Stimulated activated memory B cell treated with anti-CD40 and anti-IgM and Interleukin-4, amounts not matched to agents 10 μg/mL and 1 μg/mL and 100 μg/mL, for 72 hours (primary cell): Measurements from ENCODE around the gene SPATA31C1.
"Not testable (repeated sequence)": the region's sequence is repeated elsewhere in the genome, so short reads cannot be mapped to it uniquely, and the experiment has no call there.

Experiments used
- ATAC-seq: fragments of 150-1000 bp; cut with Tn5 transposase; 2 replicates; pipeline ENCODE4 v1.10.0; 2021
- H3K27ac Mint-ChIP-seq: one replicate; pipeline ENCODE4 v1.8.0; 2022; ENCODE audit warnings: mild to moderate bottlenecking, mixed read lengths
- H3K27me3 Mint-ChIP-seq: one replicate; pipeline ENCODE4 v1.8.0; 2022; ENCODE audit warnings: mixed read lengths
- H3K36me3 Mint-ChIP-seq: one replicate; pipeline ENCODE4 v1.8.0; 2022; ENCODE audit warnings: mixed read lengths
- H3K4me1 Mint-ChIP-seq: one replicate; pipeline ENCODE4 v1.8.0; 2022; ENCODE audit warnings: mixed read lengths
- H3K4me3 Mint-ChIP-seq: one replicate; pipeline ENCODE4 v1.8.0; 2022; ENCODE audit warnings: mild to moderate bottlenecking, moderate library complexity, mixed read lengths
- H3K9me3 Mint-ChIP-seq: one replicate; pipeline ENCODE4 v1.8.0; 2022; ENCODE audit warnings: mixed read lengths

Gene SPATA31C1

DNA sequence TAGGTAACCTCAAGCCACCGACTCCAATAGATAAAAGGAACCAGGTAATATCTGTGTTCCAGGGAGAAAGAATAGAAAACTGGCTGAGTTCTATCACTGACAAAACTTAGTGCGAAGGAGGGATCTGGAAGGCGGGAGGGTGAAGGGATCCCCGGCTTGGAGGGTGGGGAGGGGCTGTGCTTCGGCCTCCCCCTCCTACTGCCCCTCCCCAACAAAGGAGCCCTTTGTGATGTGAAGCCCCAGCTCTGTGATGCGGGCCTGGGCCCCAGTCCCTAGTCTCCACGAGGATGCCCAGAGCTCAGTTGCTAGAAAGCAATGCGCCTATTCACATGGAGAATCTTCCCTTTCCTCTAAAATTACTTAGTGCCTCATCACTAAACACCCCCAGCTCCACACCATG is at the start of gene SPATA31C1:
TSS of gene SPATA31C1 (plus strand) at position 301 of the 400 bp plus-strand sequence.
- ATAC-seq, H3K4me1 Mint-ChIP-seq, H3K9me3 Mint-ChIP-seq, H3K4me3 Mint-ChIP-seq, H3K27ac Mint-ChIP-seq, H3K27me3 Mint-ChIP-seq, H3K36me3 Mint-ChIP-seq: not testable (repeated sequence)

- H3K4me3 Mint-ChIP-seq = no peak overlapping the region
- no peak overlapping the region for H3K27ac Mint-ChIP-seq
Observed at GRCh38 chr9:87868175-87868574, 49.6 kb upstream of the SPATA31C1 start.

GRCh38 chr9:87868635-87869034 is 49.1 kb upstream of the SPATA31C1 start:
- no peak overlapping the region for H3K4me3 Mint-ChIP-seq
- H3K36me3 Mint-ChIP-seq = no peaks in the 10 kb centered on the region
- H3K9me3 Mint-ChIP-seq = peaks cover 8% of the 10 kb centered on the region
- ATAC-seq = no peak
- H3K27ac Mint-ChIP-seq = no peak overlapping the region
- no peaks in the 10 kb centered on the region for H3K4me1 Mint-ChIP-seq
- peaks cover 10% of the 10 kb centered on the region for H3K27me3 Mint-ChIP-seq

More at GRCh38 chr9:87868175-87868574, 49.6 kb upstream of the SPATA31C1 start:
- Mint-ChIP-seq H3K4me1 (no peaks in the 10 kb centered on the region), H3K36me3 (no peaks in the 10 kb centered on the region), H3K27me3 (peaks cover 8% of the 10 kb centered on the region), H3K9me3 (peaks cover 8% of the 10 kb centered on the region)
- ATAC-seq = no peak

DNA sequence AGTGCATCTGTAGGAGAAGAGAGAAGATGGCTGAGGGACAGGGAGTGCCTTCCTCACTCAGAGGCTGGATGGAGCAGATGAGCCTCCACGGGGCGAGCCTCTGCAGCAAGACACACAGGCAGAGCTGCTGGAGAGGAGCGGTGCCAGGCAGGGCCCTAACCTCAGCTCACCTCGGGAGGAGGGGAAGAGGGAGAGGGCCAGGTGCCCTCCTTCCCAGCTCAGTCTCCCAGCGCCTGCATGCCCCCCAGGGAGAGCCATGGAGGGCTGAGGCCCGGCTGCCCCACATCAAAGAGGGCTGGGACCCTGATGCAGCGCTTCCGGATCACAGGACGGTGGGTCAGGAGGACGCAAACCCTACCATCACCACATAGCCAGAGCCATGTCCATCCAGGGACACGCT is 48.7 kb upstream of the SPATA31C1 start:
- no peak for ATAC-seq
- Mint-ChIP-seq H3K4me1 (no peaks in the 10 kb centered on the region), H3K27ac (no peak overlapping the region), H3K27me3 (peaks cover 10% of the 10 kb centered on the region), H3K36me3 (no peaks in the 10 kb centered on the region), H3K4me3 (no peak overlapping the region), H3K9me3 (peaks cover 8% of the 10 kb centered on the region)

DNA sequence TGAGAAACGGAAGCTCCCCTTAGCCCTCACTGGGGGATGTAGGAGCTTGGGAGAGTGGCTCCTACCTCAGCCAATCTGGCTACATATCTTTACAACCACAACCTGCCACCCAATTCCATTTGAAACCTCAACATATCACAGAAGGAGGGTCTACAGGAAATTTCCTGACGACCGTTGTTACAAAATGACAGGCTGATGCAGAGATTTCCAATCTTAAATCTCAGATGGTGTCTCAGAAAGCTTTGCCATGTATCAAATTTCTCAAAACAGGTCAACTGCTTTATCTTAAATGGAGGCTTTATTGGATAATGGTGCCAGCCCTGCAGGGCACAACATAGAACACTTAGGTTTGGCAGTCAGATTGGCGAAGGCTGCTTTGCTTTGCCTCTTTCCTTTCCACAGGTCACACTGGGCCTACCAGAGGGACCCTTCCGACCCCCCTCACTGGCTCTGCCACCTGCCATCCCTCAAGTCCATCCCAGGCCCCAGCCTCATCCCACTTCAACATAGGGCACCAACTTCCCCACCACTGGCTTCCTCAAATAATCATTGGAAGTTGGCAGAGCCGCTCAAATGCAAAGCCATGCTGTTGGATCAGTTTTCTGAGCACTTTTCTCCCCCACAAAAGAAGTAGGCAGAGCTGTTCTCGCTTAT is 46.2 kb upstream of the SPATA31C1 start:
- no peak overlapping the region for H3K27ac Mint-ChIP-seq
- peaks cover 8% of the 10 kb centered on the region for H3K9me3 Mint-ChIP-seq
- H3K4me1 Mint-ChIP-seq = no peaks in the 10 kb centered on the region
- H3K36me3 Mint-ChIP-seq = no peaks in the 10 kb centered on the region
- no peak overlapping the region for H3K4me3 Mint-ChIP-seq
- peaks cover 10% of the 10 kb centered on the region for H3K27me3 Mint-ChIP-seq
- ATAC-seq = no peak

GRCh38 chr9:87872079-87872624 is 45.6 kb upstream of the SPATA31C1 start:
- H3K36me3 Mint-ChIP-seq = no peaks in the 10 kb centered on the region
- no peak overlapping the region for H3K27ac Mint-ChIP-seq
- H3K27me3 Mint-ChIP-seq = peaks cover 10% of the 10 kb centered on the region
- ATAC-seq = no peak
- no peaks in the 10 kb centered on the region for H3K4me1 Mint-ChIP-seq
- peaks cover 8% of the 10 kb centered on the region for H3K9me3 Mint-ChIP-seq
- no peak overlapping the region for H3K4me3 Mint-ChIP-seq

DNA sequence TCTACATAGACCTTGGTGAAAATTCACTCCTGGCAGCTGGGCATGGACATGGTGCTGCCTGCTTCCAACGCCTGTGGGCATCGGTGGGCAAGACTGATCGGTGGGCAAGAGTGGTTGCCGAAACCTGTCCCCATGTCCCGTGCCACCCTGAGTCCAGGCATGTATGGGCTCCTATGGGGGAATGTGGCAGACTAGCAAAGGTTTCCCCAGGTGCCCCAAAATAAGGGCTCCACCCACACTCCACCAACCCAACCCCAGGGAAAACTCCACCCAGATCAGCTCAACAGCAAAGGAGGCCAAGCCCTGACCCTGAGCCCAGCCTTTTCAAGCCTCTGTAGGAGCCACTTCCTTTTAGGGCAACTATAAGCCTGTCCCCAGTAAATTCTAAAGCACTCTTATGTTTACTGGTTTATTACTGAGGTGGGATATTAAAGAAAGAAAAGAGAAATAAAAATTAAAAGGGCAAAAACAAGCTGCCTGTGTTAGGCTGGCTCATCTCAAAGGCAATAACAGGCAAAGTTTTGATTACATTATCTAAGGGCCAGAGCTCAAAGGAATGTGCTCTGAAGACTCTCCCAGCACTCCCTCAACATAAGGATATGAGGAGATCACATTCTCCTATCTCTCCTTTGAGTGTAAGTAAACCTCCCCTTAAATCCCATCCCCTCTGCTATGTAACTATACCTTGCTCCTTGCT is 44.0 kb upstream of the SPATA31C1 start:
- Mint-ChIP-seq H3K36me3 (no peaks in the 10 kb centered on the region), H3K27me3 (peaks cover 10% of the 10 kb centered on the region), H3K9me3 (peaks cover 8% of the 10 kb centered on the region), H3K27ac (no peak overlapping the region), H3K4me1 (no peaks in the 10 kb centered on the region), H3K4me3 (no peak overlapping the region)
- no peak for ATAC-seq

DNA sequence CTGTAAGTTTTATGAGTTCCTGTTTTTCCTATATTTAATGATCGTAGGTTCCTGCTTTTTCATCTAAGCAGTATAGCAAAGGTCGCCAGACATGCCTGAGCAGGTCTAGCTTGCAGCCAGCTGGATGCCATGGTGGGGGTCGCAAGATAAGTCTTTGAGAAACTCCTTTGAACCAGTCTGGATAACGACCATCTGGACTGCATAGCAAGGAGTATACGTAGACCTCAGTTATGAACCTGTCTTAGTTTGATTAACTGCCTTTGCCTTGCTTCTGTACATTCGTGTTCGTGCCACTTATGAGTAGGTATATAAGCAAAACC is 43.5 kb upstream of the SPATA31C1 start:
- H3K27me3 Mint-ChIP-seq = peaks cover 10% of the 10 kb centered on the region
- no peak overlapping the region for H3K4me3 Mint-ChIP-seq
- H3K27ac Mint-ChIP-seq = no peak overlapping the region
- no peak for ATAC-seq
- H3K36me3 Mint-ChIP-seq = no peaks in the 10 kb centered on the region
- H3K9me3 Mint-ChIP-seq = peaks cover 8% of the 10 kb centered on the region
- H3K4me1 Mint-ChIP-seq = no peaks in the 10 kb centered on the region

DNA sequence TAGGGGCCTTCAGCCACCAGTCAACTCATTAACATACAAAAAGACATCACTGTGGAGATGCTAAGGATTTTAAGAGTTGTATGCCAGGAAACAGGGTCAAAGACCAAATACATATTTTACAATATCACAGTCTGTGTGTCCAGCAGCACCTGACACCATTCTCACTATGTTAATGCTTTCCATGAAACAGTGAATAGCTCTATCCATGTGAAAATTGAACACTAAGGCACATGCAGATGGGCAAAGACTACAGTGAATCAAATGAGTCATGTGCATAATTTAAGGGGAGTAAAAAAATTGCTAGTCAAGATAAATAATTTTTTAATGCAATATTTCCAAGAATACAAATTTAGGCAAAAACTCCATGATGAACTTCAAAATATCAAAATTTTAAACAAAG is 42.7 kb upstream of the SPATA31C1 start:
- no peaks in the 10 kb centered on the region for H3K9me3 Mint-ChIP-seq
- H3K36me3 Mint-ChIP-seq = no peaks in the 10 kb centered on the region
- no peak overlapping the region for H3K4me3 Mint-ChIP-seq
- no peak overlapping the region for H3K27ac Mint-ChIP-seq
- ATAC-seq = no peak
- peaks cover 10% of the 10 kb centered on the region for H3K27me3 Mint-ChIP-seq
- no peaks in the 10 kb centered on the region for H3K4me1 Mint-ChIP-seq

DNA sequence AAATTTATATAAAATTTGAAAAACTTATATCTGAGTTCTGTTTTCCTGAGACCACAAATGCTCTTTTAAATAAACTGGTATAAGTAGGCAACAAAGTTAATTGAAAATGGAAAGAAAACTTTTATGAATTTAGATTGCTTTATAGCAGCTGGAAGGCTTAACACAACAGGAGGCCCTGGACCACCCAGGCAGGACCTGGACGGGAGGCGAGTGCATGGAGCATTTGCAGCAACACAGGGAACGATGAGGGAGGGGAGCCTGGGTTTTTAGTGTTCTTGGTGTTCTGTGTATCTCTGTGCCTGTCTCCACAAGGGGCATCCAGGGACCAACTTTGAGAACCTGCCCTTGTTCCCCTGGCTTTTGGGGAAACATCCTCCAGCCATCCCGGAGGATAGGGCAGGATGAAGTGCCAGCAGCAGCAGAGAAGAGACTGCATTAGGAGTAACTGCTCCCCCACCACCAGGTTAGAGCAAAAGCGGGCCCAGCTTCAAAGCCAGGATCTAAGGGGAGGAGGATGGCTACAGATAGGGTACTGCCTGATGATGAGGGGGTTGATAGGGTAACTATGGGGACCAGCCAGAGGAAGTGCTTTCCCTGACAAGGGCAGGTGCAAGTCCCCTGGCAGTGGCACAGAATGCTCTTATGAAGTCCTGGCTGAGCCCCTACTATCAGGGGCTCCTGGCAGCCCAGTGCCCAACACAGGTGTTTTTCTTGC is 41.8 kb upstream of the SPATA31C1 start:
- no peaks in the 10 kb centered on the region for H3K36me3 Mint-ChIP-seq
- H3K4me3 Mint-ChIP-seq = no peak overlapping the region
- H3K4me1 Mint-ChIP-seq = no peaks in the 10 kb centered on the region

GRCh38 chr9:87876708-87877107 is 41.1 kb upstream of the SPATA31C1 start:
- ATAC-seq = no peak
- no peaks in the 10 kb centered on the region for H3K4me1 Mint-ChIP-seq
- H3K4me3 Mint-ChIP-seq = no peak overlapping the region
- H3K27ac Mint-ChIP-seq = no peak overlapping the region
- H3K36me3 Mint-ChIP-seq = no peaks in the 10 kb centered on the region
- H3K9me3 Mint-ChIP-seq = no peaks in the 10 kb centered on the region
- peaks cover 10% of the 10 kb centered on the region for H3K27me3 Mint-ChIP-seq

More for the DNA sequence above, 41.8 kb upstream of the SPATA31C1 start:
- H3K9me3 Mint-ChIP-seq = no peaks in the 10 kb centered on the region
- no peak overlapping the region for H3K27ac Mint-ChIP-seq
- no peak for ATAC-seq
- peaks cover 10% of the 10 kb centered on the region for H3K27me3 Mint-ChIP-seq

- ATAC-seq = no peak
- Mint-ChIP-seq H3K36me3 (no peaks in the 10 kb centered on the region), H3K9me3 (no peaks in the 10 kb centered on the region), H3K4me1 (no peaks in the 10 kb centered on the region), H3K27ac (no peak overlapping the region), H3K27me3 (no peaks in the 10 kb centered on the region), H3K4me3 (no peak overlapping the region)
Observed at GRCh38 chr9:87878989-87879511, 38.7 kb upstream of the SPATA31C1 start.

- no peaks in the 10 kb centered on the region for H3K9me3 Mint-ChIP-seq
- H3K4me3 Mint-ChIP-seq = no peak overlapping the region
- H3K36me3 Mint-ChIP-seq = no peaks in the 10 kb centered on the region
- no peak for ATAC-seq
- H3K4me1 Mint-ChIP-seq = no peaks in the 10 kb centered on the region
- H3K27me3 Mint-ChIP-seq = peaks cover 6% of the 10 kb centered on the region
- H3K27ac Mint-ChIP-seq = no peak overlapping the region
Observed at GRCh38 chr9:87880116-87880515, 37.6 kb upstream of the SPATA31C1 start.

DNA sequence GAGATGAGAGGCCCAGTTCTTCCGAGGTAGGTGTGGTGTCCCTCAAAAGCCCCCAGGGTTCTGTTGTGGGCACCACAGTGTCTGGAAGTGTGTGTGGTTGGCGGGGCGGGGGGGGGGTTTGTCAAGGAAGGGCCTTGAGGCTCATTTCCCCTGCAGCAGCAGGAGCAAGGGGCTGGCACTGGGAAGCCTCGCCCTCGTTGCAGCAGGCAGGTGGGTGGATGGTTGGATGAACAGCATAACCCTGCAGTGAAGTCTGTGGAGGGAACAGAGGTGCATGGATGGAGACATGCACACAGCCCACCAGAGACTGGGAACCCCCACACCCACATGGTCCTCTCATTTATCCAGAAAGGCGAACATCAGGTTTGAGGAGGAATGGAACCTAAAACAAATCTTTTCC is 37.1 kb upstream of the SPATA31C1 start:
- H3K4me1 Mint-ChIP-seq = no peaks in the 10 kb centered on the region
- H3K36me3 Mint-ChIP-seq = no peaks in the 10 kb centered on the region
- no peak overlapping the region for H3K27ac Mint-ChIP-seq
- no peaks in the 10 kb centered on the region for H3K9me3 Mint-ChIP-seq
- H3K4me3 Mint-ChIP-seq = no peak overlapping the region
- peaks cover 12% of the 10 kb centered on the region for H3K27me3 Mint-ChIP-seq
- ATAC-seq = no peak

GRCh38 chr9:87882627-87883026 is 35.1 kb upstream of the SPATA31C1 start, which contains the start of gene SPATA31E1:
Gene SPATA31E1, plus strand, starts transcription at chr9:87882877. Its CDS starts 15 bp downstream, at chr9:87882892.
- Mint-ChIP-seq H3K27me3 (peaks cover 24% of the 10 kb centered on the region), H3K4me1 (no peaks in the 10 kb centered on the region)

More at GRCh38 chr9:87882627-87883026, 35.1 kb upstream of the SPATA31C1 start, which contains the start of gene SPATA31E1:
- Mint-ChIP-seq H3K4me3 (no peak within 1 kb of the TSS), H3K9me3 (no peaks in the 10 kb centered on the region), H3K36me3 (no peaks in the 10 kb centered on the region), H3K27ac (no peak within 1 kb of the TSS)
- peak; percentile 21 for ATAC-seq
